GM21825 (cell line): Measurements from ENCODE around the gene MALRD1.
"Not testable (repeated sequence)": the region's sequence is repeated elsewhere in the genome, so short reads cannot be mapped to it uniquely, and the experiment has no call there.

Experiments
- ATAC-seq: cut with Tn5 transposase; IDR thresholded peaks from one replicate; pipeline ENCODE4 v1.9.1; 2021; ENCODE audit warnings: mild to moderate bottlenecking, moderate library complexity; ENCODE audit not compliant: unreplicated experiment

The MALRD1 gene

GRCh38 chr10:19479854-19480253, 431.3 kb downstream of the MALRD1 start:
- no peak for ATAC-seq

GRCh38 chr10:19480353-19480752, 431.8 kb downstream of the MALRD1 start:
- no peak for ATAC-seq

GRCh38 chr10:19483421-19483820, 434.8 kb downstream of the MALRD1 start:
- no peak for ATAC-seq

GRCh38 chr10:19488592-19489280, 440.1 kb downstream of the MALRD1 start:
- no peak for ATAC-seq

GRCh38 chr10:19491166-19491565, 442.6 kb downstream of the MALRD1 start:
- no peak for ATAC-seq

GRCh38 chr10:19493917-19494316, 445.3 kb downstream of the MALRD1 start:
- ATAC-seq: no peak

GRCh38 chr10:19497026-19497425, 448.4 kb downstream of the MALRD1 start:
- ATAC-seq: no peak

- no peak for ATAC-seq
Measured at GRCh38 chr10:19498393-19499290, 450.0 kb downstream of the MALRD1 start.

- no peak for ATAC-seq
Measured at GRCh38 chr10:19499291-19499770, 450.7 kb downstream of the MALRD1 start.

GRCh38 chr10:19500959-19501358, 452.4 kb downstream of the MALRD1 start:
- ATAC-seq: no peak

- no peak for ATAC-seq
Measured at GRCh38 chr10:19505320-19506312, 457.0 kb downstream of the MALRD1 start.

GRCh38 chr10:19510005-19510732, 461.6 kb downstream of the MALRD1 start:
- not testable (repeated sequence) for ATAC-seq

GRCh38 chr10:19518109-19518508, 469.5 kb downstream of the MALRD1 start:
- ATAC-seq: no peak

- ATAC-seq: no peak
Measured at GRCh38 chr10:19518632-19519031, 470.0 kb downstream of the MALRD1 start.

- no peak for ATAC-seq
Measured at GRCh38 chr10:19531324-19531723, 482.7 kb downstream of the MALRD1 start.

- ATAC-seq: no peak
Measured at GRCh38 chr10:19532411-19532810, 483.8 kb downstream of the MALRD1 start.

GRCh38 chr10:19541299-19541698, 492.7 kb downstream of the MALRD1 start:
- no peak for ATAC-seq

- ATAC-seq: no peak
Measured at GRCh38 chr10:19546224-19546623, 497.6 kb downstream of the MALRD1 start.

GRCh38 chr10:19549503-19549902, 500.9 kb downstream of the MALRD1 start:
- no peak for ATAC-seq

GRCh38 chr10:19556666-19557065, 508.1 kb downstream of the MALRD1 start:
- ATAC-seq: no peak
